Smooth muscle cell of the coronary artery (primary cell): ENCODE results near the gene GPR37. TPM values are rescaled to one million over a fixed set of nuclear protein-coding genes. Genes with fewer than 3 reads are reported as not detected.

Source experiments
- total RNA-seq: library from RNA; depleted of rRNA; stranded (reverse); fragments of >200 nt; gene quantifications from 2 replicates; pipeline ENCODE4 v1.2.3, GENCODE V29; 2014; ENCODE audit warnings: low replicate concordance

GPR37 gene, protein sequence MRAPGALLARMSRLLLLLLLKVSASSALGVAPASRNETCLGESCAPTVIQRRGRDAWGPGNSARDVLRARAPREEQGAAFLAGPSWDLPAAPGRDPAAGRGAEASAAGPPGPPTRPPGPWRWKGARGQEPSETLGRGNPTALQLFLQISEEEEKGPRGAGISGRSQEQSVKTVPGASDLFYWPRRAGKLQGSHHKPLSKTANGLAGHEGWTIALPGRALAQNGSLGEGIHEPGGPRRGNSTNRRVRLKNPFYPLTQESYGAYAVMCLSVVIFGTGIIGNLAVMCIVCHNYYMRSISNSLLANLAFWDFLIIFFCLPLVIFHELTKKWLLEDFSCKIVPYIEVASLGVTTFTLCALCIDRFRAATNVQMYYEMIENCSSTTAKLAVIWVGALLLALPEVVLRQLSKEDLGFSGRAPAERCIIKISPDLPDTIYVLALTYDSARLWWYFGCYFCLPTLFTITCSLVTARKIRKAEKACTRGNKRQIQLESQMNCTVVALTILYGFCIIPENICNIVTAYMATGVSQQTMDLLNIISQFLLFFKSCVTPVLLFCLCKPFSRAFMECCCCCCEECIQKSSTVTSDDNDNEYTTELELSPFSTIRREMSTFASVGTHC
- 0.30 TPM in 1 of 2 replicates, not detected in the other for total RNA-seq

GRCh38 chr7:124765401-124766352 is at the start of gene GPR37:
Gene GPR37 (minus strand): TSS chr7:124765792. CDS start chr7:124764976, 816 bp downstream.

Other genes starting within 250 kb of the GPR37 start
- gene POT1, start 164.0 kb upstream of the GPR37 start, total RNA-seq, result 31.0 and 36.5 TPM in 2 replicates